Endodermal cell (in vitro differentiated cells): ENCODE data around the gene TBL1XR1. TPM values are rescaled to one million over a fixed set of nuclear protein-coding genes. Genes with fewer than 3 reads are reported as not detected.
"Not testable (repeated sequence)": the region's sequence is repeated elsewhere in the genome, so short reads cannot be mapped to it uniquely, and the experiment has no call there.

Experiments used
- DNase-seq: peaks from one replicate; pipeline ENCODE4 v3.0.0-alpha.2; 2017
- H3K27ac ChIP-seq: 2 replicates; pipeline ENCODE4 v1.5.1; 2013; ENCODE audit warnings: mild to moderate bottlenecking, low read depth, low read length, moderate library complexity
- H3K27me3 ChIP-seq: 2 replicates; pipeline ENCODE4 v1.6.1; 2013; ENCODE audit warnings: mild to moderate bottlenecking, low read length, moderate library complexity; ENCODE audit not compliant: insufficient read depth, control insufficient read depth, poor library complexity, severe bottlenecking
- H3K36me3 ChIP-seq: 2 replicates; pipeline ENCODE4 v1.7.0; 2013; ENCODE audit warnings: mild to moderate bottlenecking, low read length, moderate library complexity; ENCODE audit not compliant: control insufficient read depth, insufficient read depth
- H3K4me1 ChIP-seq: one replicate; pipeline ENCODE4 v1.7.0; 2013; ENCODE audit warnings: low read length; ENCODE audit not compliant: control insufficient read depth, insufficient read depth
- H3K4me3 ChIP-seq: 2 replicates; pipeline ENCODE4 v1.5.1; 2013; ENCODE audit warnings: mild to moderate bottlenecking, low read length, moderate library complexity
- H3K9ac ChIP-seq: 2 replicates; pipeline ENCODE4 v1.6.1; 2013; ENCODE audit warnings: mild to moderate bottlenecking, low read length, moderate library complexity; ENCODE audit not compliant: poor library complexity, severe bottlenecking; ENCODE audit errors: extremely low read depth
- H3K9me3 ChIP-seq: 2 replicates; pipeline ENCODE4 v1.6.1; 2013; ENCODE audit warnings: mild to moderate bottlenecking, low read length, moderate library complexity; ENCODE audit not compliant: control insufficient read depth
- H3K27ac Mint-ChIP-seq: 2 replicates; pipeline ENCODE4 v1.8.0; 2020; ENCODE audit warnings: mixed read lengths
- H3K27me3 Mint-ChIP-seq: 2 replicates; pipeline ENCODE4 v1.8.0; 2021; ENCODE audit warnings: mild to moderate bottlenecking, mixed read lengths; ENCODE audit not compliant: insufficient read depth
- H3K36me3 Mint-ChIP-seq: 2 replicates; pipeline ENCODE4 v1.8.0; 2020; ENCODE audit warnings: low read depth, mixed read lengths
- H3K4me1 Mint-ChIP-seq: 2 replicates; pipeline ENCODE4 v1.8.0; 2020; ENCODE audit warnings: mixed read lengths
- H3K4me3 Mint-ChIP-seq: 2 replicates; pipeline ENCODE4 v1.8.0; 2020; ENCODE audit warnings: mild to moderate bottlenecking, moderate library complexity, mixed read lengths
- H3K9me3 Mint-ChIP-seq: 2 replicates; pipeline ENCODE4 v1.8.0; 2020; ENCODE audit warnings: mild to moderate bottlenecking, mixed read lengths
- CTCF ChIP-seq: fragments of 200-600 bp; sonication (generic); conservative IDR thresholded peaks from 2 replicates; pipeline ENCODE4 v1.5.0; 2021; ENCODE audit warnings: antibody characterized with exemption, mild to moderate bottlenecking
- WGBS, 2 experiments: methylation state at CpG; one replicate each; pipeline versions ENCODE4 v1.1.5 to v1.1.7; 2013; ENCODE audit warnings: missing lambda C conversion rate in 2 of 2, mixed read lengths in 1 of 2; ENCODE audit not compliant: insufficient coverage in 1 of 2, insufficient read length in 1 of 2; 5-methylcytosine and 5-hydroxymethylcytosine counted together
- total RNA-seq, 2 donors: library from RNA; stranded (reverse); fragmentation: NEBNext Ultra II Directional in 1 of 2; extraction: Animal tissue kit (Norgen Biotek cat#: 25700) in 1 of 2; gene quantifications; 2 replicates in 1 of 2; 3 replicates in 1 of 2; pipeline ENCODE4 v1.2.1, GENCODE V29; 2021

The TBL1XR1 gene
- total RNA-seq, 2 donors from 2014 or later: 235 to 273 TPM

GRCh38 chr3:177190756-177191681, 6.3 kb downstream of the TBL1XR1 start:
- DNase-seq: no peak

GRCh38 chr3:177190184-177190583, 7.1 kb downstream of the TBL1XR1 start:
- not testable (repeated sequence) for H3K27me3 Mint-ChIP-seq, H3K27ac ChIP-seq, H3K27ac Mint-ChIP-seq, H3K4me3 Mint-ChIP-seq, H3K9me3 Mint-ChIP-seq, H3K9me3 ChIP-seq, H3K4me1 ChIP-seq, H3K9ac ChIP-seq, H3K27me3 ChIP-seq, DNase-seq, H3K4me3 ChIP-seq
- peaks cover 24% of the 10 kb centered on the region for H3K36me3 ChIP-seq
- peaks cover 29% of the 10 kb centered on the region for H3K36me3 Mint-ChIP-seq
- 94 to 95% methylated on average over 4 to 5 of the region's 5 CpGs for WGBS, 2 experiments
- peaks cover 31% of the 10 kb centered on the region for H3K4me1 Mint-ChIP-seq

More at GRCh38 chr3:177190756-177191681, 6.3 kb downstream of the TBL1XR1 start:
- TF ChIP-seq CTCF: no peak
- Histone ChIP-seq H3K36me3 (peaks cover 18% of the 10 kb centered on the region), H3K27ac (peak overlapping the region; percentile 64), H3K9me3 (no peaks in the 10 kb centered on the region), H3K9ac (no peak overlapping the region), H3K27me3 (no peaks in the 10 kb centered on the region), H3K4me3 (peak overlapping the region; percentile 59), H3K4me1 (no peaks in the 10 kb centered on the region)
- WGBS, 2 experiments: 49 to 67% methylated on average over 4 to 5 of the region's 5 CpGs
- H3K4me3 Mint-ChIP-seq: peak overlapping the region; percentile 96
- H3K4me1 Mint-ChIP-seq: peaks cover 30% of the 10 kb centered on the region
- no peaks in the 10 kb centered on the region for H3K9me3 Mint-ChIP-seq
- peak overlapping the region; percentile 35 for H3K27ac Mint-ChIP-seq
- H3K36me3 Mint-ChIP-seq: peaks cover 32% of the 10 kb centered on the region
- no peaks in the 10 kb centered on the region for H3K27me3 Mint-ChIP-seq

GRCh38 chr3:177188325-177188724, 9.0 kb downstream of the TBL1XR1 start:
- H3K36me3 ChIP-seq: peaks cover 36% of the 10 kb centered on the region
- not testable (repeated sequence) for H3K4me1 ChIP-seq, H3K9me3 Mint-ChIP-seq, H3K27me3 Mint-ChIP-seq, H3K27ac ChIP-seq, H3K4me3 ChIP-seq, H3K4me3 Mint-ChIP-seq, H3K9ac ChIP-seq, H3K27ac Mint-ChIP-seq, H3K9me3 ChIP-seq, DNase-seq, H3K27me3 ChIP-seq
- WGBS, 2 experiments: 97% methylated on average over 4 of the region's 4 CpGs; no CpG with 5 or more reads in 1 of the 2 experiments
- Mint-ChIP-seq H3K36me3 (peaks cover 18% of the 10 kb centered on the region), H3K4me1 (peaks cover 24% of the 10 kb centered on the region)

- Histone ChIP-seq H3K4me1 (no peaks in the 10 kb centered on the region), H3K36me3 (peaks cover 34% of the 10 kb centered on the region), H3K4me3 (no peak overlapping the region), H3K9me3 (no peaks in the 10 kb centered on the region), H3K9ac (no peak overlapping the region), H3K27me3 (no peaks in the 10 kb centered on the region), H3K27ac (no peak overlapping the region)
- H3K27me3 Mint-ChIP-seq: no peaks in the 10 kb centered on the region
- H3K36me3 Mint-ChIP-seq: peaks cover 14% of the 10 kb centered on the region
- peaks cover 32% of the 10 kb centered on the region for H3K4me1 Mint-ChIP-seq
- TF ChIP-seq CTCF: no peak
- no peak for DNase-seq
- H3K9me3 Mint-ChIP-seq: no peaks in the 10 kb centered on the region
- no peak overlapping the region for H3K4me3 Mint-ChIP-seq
- WGBS, 2 experiments: 100% methylated on average over 1 of the region's 1 CpG
- no peak overlapping the region for H3K27ac Mint-ChIP-seq
Observed at GRCh38 chr3:177186306-177186705, 11.0 kb downstream of the TBL1XR1 start.
